SJCRH30 (cell line): ENCODE results near the gene C11orf16. TPM values are rescaled to one million over a fixed set of nuclear protein-coding genes. Genes with fewer than 3 reads are reported as not detected.
A peak's percentile ranks its signal among the peaks of the same experiment; 100 is the strongest.

Experiments
- DNase-seq, 2 experiments: peaks; one replicate each; pipeline ENCODE4 v3.0.0-alpha.2; 2015 to 2020
- H3K27ac ChIP-seq: fragments of 250-450 bp; sonication (Bioruptor Pico); 2 replicates; pipeline ENCODE4 v1.5.1; 2020; ENCODE audit warnings: mild to moderate bottlenecking, moderate library complexity
- H3K27me3 ChIP-seq: fragments of 250-450 bp; sonication (Bioruptor Pico); 2 replicates; pipeline ENCODE4 v1.5.1; 2020; ENCODE audit warnings: mild to moderate bottlenecking, moderate library complexity
- H3K36me3 ChIP-seq: fragments of 250-450 bp; sonication (Bioruptor Pico); 2 replicates; pipeline ENCODE4 v1.5.1; 2020; ENCODE audit warnings: mild to moderate bottlenecking, moderate library complexity
- H3K4me1 ChIP-seq: fragments of 250-450 bp; sonication (Bioruptor Pico); 2 replicates; pipeline ENCODE4 v1.5.1; 2020; ENCODE audit warnings: mild to moderate bottlenecking, moderate library complexity
- H3K4me3 ChIP-seq: fragments of 250-450 bp; sonication (Bioruptor Pico); 2 replicates; pipeline ENCODE4 v1.5.1; 2020; ENCODE audit warnings: mild to moderate bottlenecking, moderate library complexity
- H3K9me3 ChIP-seq: fragments of 250-450 bp; sonication (Bioruptor Pico); replicated peaks from 2 replicates; pipeline ENCODE4 v1.5.1; 2020; ENCODE audit warnings: mild to moderate bottlenecking, moderate library complexity
- total RNA-seq: library from RNA; depleted of rRNA; stranded (reverse); fragments of >200 nt; shearing (Covaris generic); gene quantifications from 2 replicates; pipeline ENCODE4 v1.2.3, GENCODE V29; 2014; rRNA removed

The C11orf16 gene
- total RNA-seq, 1 experiment from 2014 or later = not detected

- no peaks in the 10 kb centered on the region for H3K9me3 ChIP-seq
- no peaks in the 10 kb centered on the region for H3K27me3 ChIP-seq
- no peak overlapping the region for H3K27ac ChIP-seq
- H3K36me3 ChIP-seq = no peaks in the 10 kb centered on the region
- no peaks in the 10 kb centered on the region; the same call in 1 of the 2 replicates for H3K4me1 ChIP-seq
- H3K4me3 ChIP-seq = no peak overlapping the region
- no peak for DNase-seq
Observed at GRCh38 chr11:8878771-8879170, 54.0 kb downstream of the C11orf16 start.

- Histone ChIP-seq H3K27ac (no peak overlapping the region), H3K4me1 (peaks cover 8% of the 10 kb centered on the region; the same call in 1 of the 2 replicates), H3K36me3 (no peaks in the 10 kb centered on the region), H3K27me3 (no peaks in the 10 kb centered on the region), H3K4me3 (no peak overlapping the region), H3K9me3 (no peaks in the 10 kb centered on the region)
- DNase-seq = no peak
Observed at GRCh38 chr11:8873741-8874405, 58.9 kb downstream of the C11orf16 start.

- peaks cover 24% of the 10 kb centered on the region for H3K4me1 ChIP-seq
- no peaks in the 10 kb centered on the region for H3K27me3 ChIP-seq
- H3K4me3 ChIP-seq = peak overlapping the region; percentile 82
- H3K36me3 ChIP-seq = no peaks in the 10 kb centered on the region
- peak overlapping the region; percentile 72; the same call in 1 of the 2 replicates for H3K27ac ChIP-seq
- H3K9me3 ChIP-seq = no peaks in the 10 kb centered on the region
- DNase-seq = peak; percentile 32 to 46
Observed at GRCh38 chr11:8871962-8872361, 60.8 kb downstream of the C11orf16 start.

GRCh38 chr11:8871171-8871775, 61.5 kb downstream of the C11orf16 start:
- Histone ChIP-seq H3K27ac (peak overlapping the region; percentile 72), H3K4me1 (peaks cover 31% of the 10 kb centered on the region), H3K27me3 (no peaks in the 10 kb centered on the region), H3K4me3 (peak overlapping the region; percentile 82), H3K9me3 (no peaks in the 10 kb centered on the region), H3K36me3 (no peaks in the 10 kb centered on the region)
- DNase-seq = peak; percentile 87 to 94

GRCh38 chr11:8870411-8871170, 62.2 kb downstream of the C11orf16 start:
- H3K4me1 ChIP-seq = peaks cover 32% of the 10 kb centered on the region
- peak; percentile 78 to 80 for DNase-seq
- H3K9me3 ChIP-seq = no peaks in the 10 kb centered on the region
- H3K27me3 ChIP-seq = no peaks in the 10 kb centered on the region
- peak overlapping the region; percentile 82 for H3K4me3 ChIP-seq
- peak overlapping the region; percentile 72 for H3K27ac ChIP-seq
- H3K36me3 ChIP-seq = no peaks in the 10 kb centered on the region

Other genes starting within 250 kb of the C11orf16 start
- gene AKIP1, start 21.8 kb downstream of the C11orf16 start, total RNA-seq = 22.6 and 22.7 TPM in 2 replicates
- not detected in 2 replicates for gene ASCL3, start 10.1 kb upstream of the C11orf16 start, total RNA-seq
- 32.3 and 35.9 TPM in 2 replicates for gene TMEM9B, start 31.5 kb upstream of the C11orf16 start, total RNA-seq
- gene NRIP3, start 71.1 kb upstream of the C11orf16 start, total RNA-seq = 10.1 and 13.2 TPM in 2 replicates
- 0.35 and 0.40 TPM in 2 replicates for gene SCUBE2, start 158.7 kb upstream of the C11orf16 start, total RNA-seq